ENCODE results near the gene DOCK11.
"Not testable (repeated sequence)": the region's sequence is repeated elsewhere in the genome, so short reads cannot be mapped to it uniquely, and the experiment has no call there.

Gene DOCK11

GRCh38 chrX:118685393-118685792 is 189.8 kb downstream of the DOCK11 start:
- no peak for DNase-seq (ENCODE audit: low read depth in 1 of 2, low spot score in 1 of 2)

GRCh38 chrX:118688935-118689334 is 193.3 kb downstream of the DOCK11 start:
- no peak for DNase-seq (ENCODE audit: low read depth in 1 of 2, low spot score in 1 of 2)

- no peak for DNase-seq (ENCODE audit: low read depth in 1 of 2, low spot score in 1 of 2)
These were observed 198.2 kb downstream of the DOCK11 start for GRCh38 chrX:118693843-118694242.

GRCh38 chrX:118694638-118695037 is 199.0 kb downstream of the DOCK11 start:
- no peak for DNase-seq (ENCODE audit: low read depth in 1 of 2, low spot score in 1 of 2)

GRCh38 chrX:118698516-118699170 is 203.0 kb downstream of the DOCK11 start:
- DNase-seq (ENCODE audit: low read depth in 1 of 2, low spot score in 1 of 2) = no peak

- no peak for DNase-seq (ENCODE audit: low read depth in 1 of 2, low spot score in 1 of 2)
These were observed 207.1 kb downstream of the DOCK11 start for GRCh38 chrX:118702741-118703140.

- no peak for DNase-seq (ENCODE audit: low read depth in 1 of 2, low spot score in 1 of 2)
These were observed 211.1 kb downstream of the DOCK11 start for GRCh38 chrX:118706681-118707080.

GRCh38 chrX:118714521-118714920 is 218.9 kb downstream of the DOCK11 start:
- no peak for DNase-seq (ENCODE audit: low read depth in 1 of 2, low spot score in 1 of 2)

GRCh38 chrX:118715917-118716316 is 220.3 kb downstream of the DOCK11 start:
- DNase-seq (ENCODE audit: low read depth in 1 of 2, low spot score in 1 of 2) = not testable (repeated sequence)

- DNase-seq (ENCODE audit: low read depth in 1 of 2, low spot score in 1 of 2) = not testable (repeated sequence)
These were observed 221.2 kb downstream of the DOCK11 start for GRCh38 chrX:118716833-118717232.

- DNase-seq (ENCODE audit: low read depth in 1 of 2, low spot score in 1 of 2) = no peak
These were observed 222.2 kb downstream of the DOCK11 start for GRCh38 chrX:118717678-118718391.

- DNase-seq (ENCODE audit: low read depth in 1 of 2, low spot score in 1 of 2) = no peak
These were observed 223.1 kb downstream of the DOCK11 start for GRCh38 chrX:118718737-118719136.

- DNase-seq (ENCODE audit: low read depth in 1 of 2, low spot score in 1 of 2) = no peak
These were observed 224.6 kb downstream of the DOCK11 start for GRCh38 chrX:118720058-118720707.

- DNase-seq (ENCODE audit: low read depth in 1 of 2, low spot score in 1 of 2) = no peak
These were observed 227.8 kb downstream of the DOCK11 start for GRCh38 chrX:118723376-118723775.

- no peak for DNase-seq (ENCODE audit: low read depth in 1 of 2, low spot score in 1 of 2)
These were observed 228.8 kb downstream of the DOCK11 start for GRCh38 chrX:118724365-118724764.

GRCh38 chrX:118724775-118725174 is 229.2 kb downstream of the DOCK11 start:
- DNase-seq (ENCODE audit: low read depth in 1 of 2, low spot score in 1 of 2) = no peak

- DNase-seq (ENCODE audit: low read depth in 1 of 2, low spot score in 1 of 2) = no peak
These were observed 230.8 kb downstream of the DOCK11 start for GRCh38 chrX:118726396-118726795.

GRCh38 chrX:118726887-118727685 is 231.5 kb downstream of the DOCK11 start, which contains the start of gene IL13RA1:
IL13RA1 (plus strand) TSS chrX:118727606; CDS start chrX:118727639, 33 bp downstream.
- DNase-seq (ENCODE audit: low read depth in 1 of 2, low spot score in 1 of 2) = no peak

- DNase-seq (ENCODE audit: low read depth in 1 of 2, low spot score in 1 of 2) = no peak
These were observed 232.2 kb downstream of the DOCK11 start for GRCh38 chrX:118727686-118728339.

GRCh38 chrX:118729042-118729652 is 233.5 kb downstream of the DOCK11 start:
- DNase-seq (ENCODE audit: low read depth in 1 of 2, low spot score in 1 of 2) = no peak
